Measurements from ENCODE around the gene EGFL7. TPM values are rescaled to one million over a fixed set of nuclear protein-coding genes. Genes with fewer than 3 reads are reported as not detected.

EGFL7 gene
- total and polyA plus RNA-seq, 2 of the 13 experiments (the other 11 are each of a cell fraction or from before 2014, with no cell fraction given): 0.20 to 5.1 TPM

DNA sequence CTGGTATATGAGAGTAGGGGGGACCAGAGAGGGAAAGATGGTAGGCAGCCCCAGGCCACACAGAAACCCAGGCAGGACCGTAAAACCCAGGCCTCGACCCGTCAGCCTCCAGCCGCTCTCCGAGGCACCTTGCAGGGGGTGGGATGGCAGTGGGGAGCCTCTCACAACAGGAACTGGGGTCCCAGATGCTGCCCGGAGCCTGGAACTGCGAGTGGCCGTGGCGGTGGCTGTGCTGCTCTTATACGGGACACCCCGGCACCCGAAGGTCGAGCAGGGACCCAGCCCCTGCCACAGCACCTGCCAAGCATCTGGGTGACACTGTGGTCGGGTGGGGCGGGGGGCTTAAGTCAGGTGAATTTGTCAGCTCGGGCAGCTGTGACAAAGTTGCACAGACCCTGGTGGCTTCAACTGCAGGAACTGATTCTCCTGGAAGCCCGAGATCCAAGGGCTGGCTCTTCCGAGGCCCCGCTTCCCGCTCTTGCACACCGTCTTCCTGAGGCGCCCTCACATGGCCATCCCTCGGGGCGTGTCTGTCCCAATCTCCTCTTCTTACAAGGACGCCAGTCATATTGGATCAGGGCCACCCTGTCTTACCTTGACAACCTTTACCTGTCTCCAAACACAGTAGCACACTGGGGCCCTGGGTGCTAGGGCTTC is 47.6 kb upstream of the EGFL7 start (continued):
- TF ChIP-seq, protein P1, sequence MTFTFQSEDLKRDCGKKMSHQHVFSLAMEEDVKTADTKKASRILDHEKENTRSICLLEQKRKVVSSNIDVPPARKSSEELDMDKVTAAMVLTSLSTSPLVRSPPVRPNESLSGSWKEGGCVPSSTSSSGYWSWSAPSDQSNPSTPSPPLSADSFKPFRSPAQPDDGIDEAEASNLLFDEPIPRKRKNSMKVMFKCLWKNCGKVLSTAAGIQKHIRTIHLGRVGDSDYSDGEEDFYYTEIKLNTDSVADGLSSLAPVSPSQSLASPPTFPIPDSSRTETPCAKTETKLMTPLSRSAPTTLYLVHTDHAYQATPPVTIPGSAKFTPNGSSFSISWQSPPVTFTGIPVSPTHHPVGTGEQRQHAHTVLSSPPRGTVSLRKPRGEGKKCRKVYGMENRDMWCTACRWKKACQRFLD (CRISPR knock-in tag; IDR thresholded peaks at IDR 0.05; ENCODE audit: borderline replicate concordance): no peak
- TF ChIP-seq ZNF282 (IDR thresholded peaks at IDR 0.05; ENCODE audit: partially characterized antibody): no peak

DNA sequence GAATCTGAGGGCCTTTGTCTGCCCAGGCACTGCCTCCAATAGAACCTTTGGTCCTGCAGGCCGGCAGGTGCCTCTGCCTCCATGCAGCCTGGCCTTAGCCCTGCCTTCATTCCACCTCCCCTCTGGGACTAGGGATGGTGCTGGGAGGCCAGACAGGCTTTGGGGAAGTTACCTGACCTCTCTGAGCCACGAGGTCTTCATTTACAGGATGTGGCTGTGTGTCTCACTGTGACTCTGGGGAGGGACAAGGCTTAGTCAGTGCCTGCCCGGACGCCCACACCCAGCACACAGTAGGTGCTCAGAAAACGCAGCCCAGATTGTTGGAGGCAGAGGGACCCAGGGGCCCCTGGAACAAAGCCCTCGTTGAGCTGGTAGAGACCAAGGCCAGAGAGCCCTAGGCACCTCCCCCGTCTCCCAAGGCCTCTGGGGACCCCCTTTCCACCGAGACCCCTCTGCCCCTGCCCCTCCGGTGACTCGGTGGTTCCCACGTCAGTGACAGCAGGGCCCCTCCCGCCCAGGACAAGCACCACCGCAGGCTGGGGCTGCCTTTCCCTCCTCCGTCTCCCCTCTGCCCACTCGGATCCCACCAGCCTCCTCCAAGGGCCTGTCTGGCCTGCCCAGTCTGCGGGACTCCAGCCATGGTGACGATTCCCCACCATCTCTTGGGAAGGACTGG is 46.9 kb upstream of the EGFL7 start:
- ChIA-PET POLR2A (no interaction called here), CTCF (ENCODE audit: low intra/inter-chr PET ratio, low total read pairs) (no interaction called here)
- no peak for DNase-seq (ENCODE audit: low spot score)
- Histone ChIP-seq H2AFZ (ENCODE audit: low read length) (no peak overlapping the region), H4K20me1 (ENCODE audit: insufficient read depth, low read length) (peaks cover 8% of the 10 kb centered on the region; the same call in 1 of the 2 replicates), H3K4me2 (ENCODE audit: low read depth, low read length) (no peak overlapping the region), H3K36me3 (replicated peaks in 1 of 2; ENCODE audit: control insufficient read depth in 1 of 2, insufficient read depth in 2 of 2, low read length in 2 of 2) (no peaks in the 10 kb centered on the region), H3K27ac (ENCODE audit: extremely low read length, insufficient read depth, low read length) (no peak overlapping the region), H3K27me3 (ENCODE audit: control insufficient read depth in 1 of 2, insufficient read depth in 2 of 2, low read length in 2 of 2) (peaks cover 24 to 83% of the 10 kb centered on the region in 2 experiments), H3K4me1 (ENCODE audit: insufficient read depth, low read length) (peaks cover 37% of the 10 kb centered on the region), H3K9ac (ENCODE audit: insufficient read depth, low read depth, low read length) (no peak overlapping the region), H3K79me2 (ENCODE audit: insufficient read depth, low read length) (no peaks in the 10 kb centered on the region), H3K9me3 (ENCODE audit: low read length) (no peaks in the 10 kb centered on the region), H3K4me3 (replicated peaks in 1 of 3; ENCODE audit: insufficient read depth in 1 of 3, low read depth in 2 of 3, low read length in 3 of 3) (no peak overlapping the region)
- intact Hi-C loops (cut with micrococcal nuclease; ENCODE audit: unreplicated experiment) (no loop called here), in situ Hi-C loops (cut with HindIII; ENCODE audit: extremely low pct_ligation_motif_present, low pct_unique_long_range_greater_than_20kb) (no loop called here)
- no TSS peak for BruUV-seq (replicated peaks)
- 51% methylated on average over 11 of the region's 17 CpGs for WGBS (ENCODE audit: low lambda C conversion rate)
- TF ChIP-seq, protein P2, sequence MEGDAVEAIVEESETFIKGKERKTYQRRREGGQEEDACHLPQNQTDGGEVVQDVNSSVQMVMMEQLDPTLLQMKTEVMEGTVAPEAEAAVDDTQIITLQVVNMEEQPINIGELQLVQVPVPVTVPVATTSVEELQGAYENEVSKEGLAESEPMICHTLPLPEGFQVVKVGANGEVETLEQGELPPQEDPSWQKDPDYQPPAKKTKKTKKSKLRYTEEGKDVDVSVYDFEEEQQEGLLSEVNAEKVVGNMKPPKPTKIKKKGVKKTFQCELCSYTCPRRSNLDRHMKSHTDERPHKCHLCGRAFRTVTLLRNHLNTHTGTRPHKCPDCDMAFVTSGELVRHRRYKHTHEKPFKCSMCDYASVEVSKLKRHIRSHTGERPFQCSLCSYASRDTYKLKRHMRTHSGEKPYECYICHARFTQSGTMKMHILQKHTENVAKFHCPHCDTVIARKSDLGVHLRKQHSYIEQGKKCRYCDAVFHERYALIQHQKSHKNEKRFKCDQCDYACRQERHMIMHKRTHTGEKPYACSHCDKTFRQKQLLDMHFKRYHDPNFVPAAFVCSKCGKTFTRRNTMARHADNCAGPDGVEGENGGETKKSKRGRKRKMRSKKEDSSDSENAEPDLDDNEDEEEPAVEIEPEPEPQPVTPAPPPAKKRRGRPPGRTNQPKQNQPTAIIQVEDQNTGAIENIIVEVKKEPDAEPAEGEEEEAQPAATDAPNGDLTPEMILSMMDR (CRISPR knock-in tag; IDR thresholded peaks at IDR 0.05): peak; percentile 12; the same call in 1 of the 2 replicates
- TF ChIP-seq ZNF878 (CRISPR knock-in tag; IDR thresholded peaks at IDR 0.05) (no peak), EZH2 (conservative IDR thresholded peaks at IDR 0.05; ENCODE audit: low read depth, low read length) (0 out of 2 replicates have a peak, but pooled peaks have one; percentile 54), MEIS2 (CRISPR knock-in tag; IDR thresholded peaks at IDR 0.05) (no peak), NFE2L2 (IDR thresholded peaks at IDR 0.05; ENCODE audit: low read length) (no peak)
- TF ChIP-seq, protein P3, sequence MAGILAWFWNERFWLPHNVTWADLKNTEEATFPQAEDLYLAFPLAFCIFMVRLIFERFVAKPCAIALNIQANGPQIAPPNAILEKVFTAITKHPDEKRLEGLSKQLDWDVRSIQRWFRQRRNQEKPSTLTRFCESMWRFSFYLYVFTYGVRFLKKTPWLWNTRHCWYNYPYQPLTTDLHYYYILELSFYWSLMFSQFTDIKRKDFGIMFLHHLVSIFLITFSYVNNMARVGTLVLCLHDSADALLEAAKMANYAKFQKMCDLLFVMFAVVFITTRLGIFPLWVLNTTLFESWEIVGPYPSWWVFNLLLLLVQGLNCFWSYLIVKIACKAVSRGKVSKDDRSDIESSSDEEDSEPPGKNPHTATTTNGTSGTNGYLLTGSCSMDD (CRISPR knock-in tag; IDR thresholded peaks at IDR 0.05): no peak
- TF ChIP-seq, protein P4, sequence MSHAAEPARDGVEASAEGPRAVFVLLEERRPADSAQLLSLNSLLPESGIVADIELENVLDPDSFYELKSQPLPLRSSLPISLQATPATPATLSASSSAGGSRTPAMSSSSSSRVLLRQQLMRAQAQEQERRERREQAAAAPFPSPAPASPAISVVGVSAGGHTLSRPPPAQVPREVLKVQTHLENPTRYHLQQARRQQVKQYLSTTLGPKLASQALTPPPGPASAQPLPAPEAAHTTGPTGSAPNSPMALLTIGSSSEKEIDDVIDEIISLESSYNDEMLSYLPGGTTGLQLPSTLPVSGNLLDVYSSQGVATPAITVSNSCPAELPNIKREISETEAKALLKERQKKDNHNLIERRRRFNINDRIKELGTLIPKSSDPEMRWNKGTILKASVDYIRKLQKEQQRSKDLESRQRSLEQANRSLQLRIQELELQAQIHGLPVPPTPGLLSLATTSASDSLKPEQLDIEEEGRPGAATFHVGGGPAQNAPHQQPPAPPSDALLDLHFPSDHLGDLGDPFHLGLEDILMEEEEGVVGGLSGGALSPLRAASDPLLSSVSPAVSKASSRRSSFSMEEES (CRISPR knock-in tag; IDR thresholded peaks at IDR 0.05): no peak
- FAIRE-seq: no peak
- no peak for ATAC-seq

All from HepG2 (cell line).